GM20431 (cell line): ENCODE measurements around the gene TUSC7.

ENCODE experiments used
- in situ Hi-C: fragments of 300-500 bp; cut with MseI, MboI; formaldehyde crosslinking; loops from one replicate; pipeline ENCODE4 v1.15.0; 2020; ENCODE audit warnings: low sequenced_read_pairs; ENCODE audit not compliant: unreplicated experiment

Gene TUSC7

DNA sequence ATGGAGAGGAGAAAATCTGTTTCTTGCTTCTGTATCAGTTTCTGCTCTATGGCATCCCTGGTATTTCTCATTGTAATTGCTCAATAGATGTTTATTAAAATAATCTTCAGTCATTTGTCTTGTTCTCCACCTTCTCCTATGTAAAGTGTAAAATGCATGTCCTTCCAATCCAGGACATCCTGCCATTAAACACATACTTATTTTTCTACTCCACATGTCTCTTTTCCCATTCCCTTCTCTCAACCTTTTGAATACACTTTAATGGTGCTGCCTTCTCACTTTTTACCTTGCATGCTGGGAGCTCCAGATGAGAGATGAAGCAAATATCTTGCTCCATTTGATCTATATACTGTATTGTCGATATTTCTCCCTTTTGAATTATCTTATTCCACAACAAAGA, 49.7 kb downstream of the TUSC7 start:
- in situ Hi-C loops, result loop anchor here (25.0 kb wide), 1 partner anchor 622 kb away; no protein-coding TSS in a partner anchor
